ENCODE measurements around the gene NAGPA. TPM values are rescaled to one million over a fixed set of nuclear protein-coding genes. Genes with fewer than 3 reads are reported as not detected.

The NAGPA gene
- polyA plus RNA-seq, 1 donor from 2014 or later = 36.6 TPM

DNA sequence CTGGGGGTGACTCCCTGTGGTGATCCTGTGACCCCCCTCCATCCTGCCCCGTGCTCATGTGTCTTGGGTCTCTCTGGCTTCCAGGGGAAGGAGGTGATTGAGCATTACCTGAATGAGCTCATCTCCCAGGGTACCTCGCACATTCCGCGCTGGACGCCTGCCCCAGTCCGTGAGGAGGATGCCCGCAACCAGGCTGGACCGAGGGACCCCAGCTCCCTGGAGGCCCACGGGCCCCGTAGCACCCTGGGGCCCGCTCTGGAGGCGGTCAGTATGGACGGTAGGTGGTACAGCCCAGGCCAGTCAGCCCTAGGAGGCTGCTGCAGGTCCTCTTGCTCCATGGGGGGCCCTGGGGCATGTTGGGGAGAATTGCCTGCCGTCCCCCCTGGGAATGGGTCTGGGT, 42.0 kb downstream of the NAGPA start:
- no peaks in the 10 kb centered on the region for H3F3A ChIP-seq (ENCODE audit: insufficient read depth, low read length, poor library complexity, severe bottlenecking)
- H3K27me3 ChIP-seq (ENCODE audit: insufficient read depth, low read depth, low read length) = peaks cover 28% of the 10 kb centered on the region
- H3K79me2 ChIP-seq (replicated peaks; ENCODE audit: insufficient read depth, low read length) = no peaks in the 10 kb centered on the region
- no peaks in the 10 kb centered on the region for H4K20me1 ChIP-seq (ENCODE audit: insufficient read depth)
- no peak overlapping the region for H3K4me3 ChIP-seq (ENCODE audit: low read length)
- H3K9me3 ChIP-seq (ENCODE audit: low read length) = no peaks in the 10 kb centered on the region
- H2AFZ ChIP-seq (ENCODE audit: low read depth, low read length) = no peak overlapping the region
- H3K27ac ChIP-seq (ENCODE audit: low read length) = no peak overlapping the region
- H3K9me2 ChIP-seq (ENCODE audit: insufficient read depth, low read length) = no peaks in the 10 kb centered on the region
- no peak overlapping the region for H3K4me2 ChIP-seq (ENCODE audit: low read length)
- H3K36me3 ChIP-seq (ENCODE audit: insufficient read depth, low read length) = no peaks in the 10 kb centered on the region
- no peak for TF ChIP-seq RAD21 (conservative IDR thresholded peaks at IDR 0.05)
- no peak for TF ChIP-seq TAF1 (IDR thresholded peaks at IDR 0.05; ENCODE audit: low read depth)
- no peak for TF ChIP-seq EP300 (conservative IDR thresholded peaks at IDR 0.05; ENCODE audit: poor library complexity, severe bottlenecking)
- TF ChIP-seq, protein P1, sequence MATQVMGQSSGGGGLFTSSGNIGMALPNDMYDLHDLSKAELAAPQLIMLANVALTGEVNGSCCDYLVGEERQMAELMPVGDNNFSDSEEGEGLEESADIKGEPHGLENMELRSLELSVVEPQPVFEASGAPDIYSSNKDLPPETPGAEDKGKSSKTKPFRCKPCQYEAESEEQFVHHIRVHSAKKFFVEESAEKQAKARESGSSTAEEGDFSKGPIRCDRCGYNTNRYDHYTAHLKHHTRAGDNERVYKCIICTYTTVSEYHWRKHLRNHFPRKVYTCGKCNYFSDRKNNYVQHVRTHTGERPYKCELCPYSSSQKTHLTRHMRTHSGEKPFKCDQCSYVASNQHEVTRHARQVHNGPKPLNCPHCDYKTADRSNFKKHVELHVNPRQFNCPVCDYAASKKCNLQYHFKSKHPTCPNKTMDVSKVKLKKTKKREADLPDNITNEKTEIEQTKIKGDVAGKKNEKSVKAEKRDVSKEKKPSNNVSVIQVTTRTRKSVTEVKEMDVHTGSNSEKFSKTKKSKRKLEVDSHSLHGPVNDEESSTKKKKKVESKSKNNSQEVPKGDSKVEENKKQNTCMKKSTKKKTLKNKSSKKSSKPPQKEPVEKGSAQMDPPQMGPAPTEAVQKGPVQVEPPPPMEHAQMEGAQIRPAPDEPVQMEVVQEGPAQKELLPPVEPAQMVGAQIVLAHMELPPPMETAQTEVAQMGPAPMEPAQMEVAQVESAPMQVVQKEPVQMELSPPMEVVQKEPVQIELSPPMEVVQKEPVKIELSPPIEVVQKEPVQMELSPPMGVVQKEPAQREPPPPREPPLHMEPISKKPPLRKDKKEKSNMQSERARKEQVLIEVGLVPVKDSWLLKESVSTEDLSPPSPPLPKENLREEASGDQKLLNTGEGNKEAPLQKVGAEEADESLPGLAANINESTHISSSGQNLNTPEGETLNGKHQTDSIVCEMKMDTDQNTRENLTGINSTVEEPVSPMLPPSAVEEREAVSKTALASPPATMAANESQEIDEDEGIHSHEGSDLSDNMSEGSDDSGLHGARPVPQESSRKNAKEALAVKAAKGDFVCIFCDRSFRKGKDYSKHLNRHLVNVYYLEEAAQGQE (IDR thresholded peaks at IDR 0.05; ENCODE audit: borderline replicate concordance) = no peak
- no peak for TF ChIP-seq SMC3 (conservative IDR thresholded peaks at IDR 0.05; ENCODE audit: poor library complexity)
- TF ChIP-seq EZH2 (IDR thresholded peaks at IDR 0.05; ENCODE audit: borderline replicate concordance, insufficient read depth, low read length, poor library complexity, severe bottlenecking) = no peak
- TF ChIP-seq POLR2AphosphoS5 (IDR thresholded peaks at IDR 0.05) = no peak
- TF ChIP-seq MXI1 (conservative IDR thresholded peaks at IDR 0.05; ENCODE audit: poor library complexity, severe bottlenecking) = no peak
- TF ChIP-seq, protein P2, sequence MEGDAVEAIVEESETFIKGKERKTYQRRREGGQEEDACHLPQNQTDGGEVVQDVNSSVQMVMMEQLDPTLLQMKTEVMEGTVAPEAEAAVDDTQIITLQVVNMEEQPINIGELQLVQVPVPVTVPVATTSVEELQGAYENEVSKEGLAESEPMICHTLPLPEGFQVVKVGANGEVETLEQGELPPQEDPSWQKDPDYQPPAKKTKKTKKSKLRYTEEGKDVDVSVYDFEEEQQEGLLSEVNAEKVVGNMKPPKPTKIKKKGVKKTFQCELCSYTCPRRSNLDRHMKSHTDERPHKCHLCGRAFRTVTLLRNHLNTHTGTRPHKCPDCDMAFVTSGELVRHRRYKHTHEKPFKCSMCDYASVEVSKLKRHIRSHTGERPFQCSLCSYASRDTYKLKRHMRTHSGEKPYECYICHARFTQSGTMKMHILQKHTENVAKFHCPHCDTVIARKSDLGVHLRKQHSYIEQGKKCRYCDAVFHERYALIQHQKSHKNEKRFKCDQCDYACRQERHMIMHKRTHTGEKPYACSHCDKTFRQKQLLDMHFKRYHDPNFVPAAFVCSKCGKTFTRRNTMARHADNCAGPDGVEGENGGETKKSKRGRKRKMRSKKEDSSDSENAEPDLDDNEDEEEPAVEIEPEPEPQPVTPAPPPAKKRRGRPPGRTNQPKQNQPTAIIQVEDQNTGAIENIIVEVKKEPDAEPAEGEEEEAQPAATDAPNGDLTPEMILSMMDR (IDR thresholded peaks at IDR 0.05; ENCODE audit: poor library complexity, severe bottlenecking) = no peak
- no peak overlapping the region for H3K9ac ChIP-seq (ENCODE audit: low read length)

DNA sequence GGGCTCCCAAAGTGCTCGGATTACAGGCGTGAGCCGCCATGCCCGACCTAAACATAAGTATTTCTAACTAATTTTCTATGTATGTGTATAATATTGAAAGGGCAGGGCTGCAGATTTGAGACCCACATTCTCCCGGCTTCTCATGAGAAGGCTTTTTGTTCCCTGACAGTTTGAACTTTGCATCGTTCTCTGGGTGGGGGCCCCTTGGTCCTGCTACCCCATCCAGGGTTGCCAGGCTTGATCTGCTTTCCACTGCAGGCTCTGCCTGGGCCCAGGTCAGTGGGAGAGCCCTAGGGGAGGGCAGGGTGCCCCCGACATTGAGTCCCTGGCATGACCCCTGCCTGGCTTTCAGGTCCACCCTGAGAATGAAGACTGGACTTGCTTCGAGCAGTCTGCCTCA, 43.3 kb downstream of the NAGPA start:
- Histone ChIP-seq H3K9me3 (ENCODE audit: low read length) (no peaks in the 10 kb centered on the region), H3K27ac (ENCODE audit: low read length) (no peak overlapping the region), H3K4me2 (ENCODE audit: low read length) (no peak overlapping the region), H3K9me2 (ENCODE audit: insufficient read depth, low read length) (no peaks in the 10 kb centered on the region), H3F3A (ENCODE audit: insufficient read depth, low read length, poor library complexity, severe bottlenecking) (no peaks in the 10 kb centered on the region), H3K36me3 (ENCODE audit: insufficient read depth, low read length) (no peaks in the 10 kb centered on the region), H3K79me2 (replicated peaks; ENCODE audit: insufficient read depth, low read length) (no peaks in the 10 kb centered on the region), H3K27me3 (ENCODE audit: insufficient read depth, low read depth, low read length) (peaks cover 39% of the 10 kb centered on the region), H3K9ac (ENCODE audit: low read length) (no peak overlapping the region), H2AFZ (ENCODE audit: low read depth, low read length) (no peak overlapping the region), H4K20me1 (ENCODE audit: insufficient read depth) (no peaks in the 10 kb centered on the region), H3K4me3 (ENCODE audit: low read length) (no peak overlapping the region)
- no peak for TF ChIP-seq SMC3 (conservative IDR thresholded peaks at IDR 0.05; ENCODE audit: poor library complexity)
- TF ChIP-seq, protein P2 (IDR thresholded peaks at IDR 0.05; ENCODE audit: poor library complexity, severe bottlenecking) = no peak
- TF ChIP-seq EZH2 (IDR thresholded peaks at IDR 0.05; ENCODE audit: borderline replicate concordance, insufficient read depth, low read length, poor library complexity, severe bottlenecking) = no peak
- no peak for TF ChIP-seq POLR2AphosphoS5 (IDR thresholded peaks at IDR 0.05)
- no peak for TF ChIP-seq MXI1 (conservative IDR thresholded peaks at IDR 0.05; ENCODE audit: poor library complexity, severe bottlenecking)
- TF ChIP-seq, protein P1 (IDR thresholded peaks at IDR 0.05; ENCODE audit: borderline replicate concordance) = no peak
